HEK293 (cell line): ENCODE data around the gene DPM2.
A peak's percentile ranks its signal among the peaks of the same experiment; 100 is the strongest.

Experiments
- CTCF ChIA-PET: fragments of 350-600 bp; formaldehyde crosslinking; extraction: SDS; loops from one replicate; lab custom pipeline; 2021; ENCODE audit warnings: antibody characterized with exemption; lab: Yijun Ruan, JAX
- POLR2A ChIA-PET: fragments of 300-600 bp; formaldehyde crosslinking; extraction: SDS; loops from one replicate; lab custom pipeline; 2020; ENCODE audit warnings: antibody characterized with exemption, inconsistent platforms; lab: Yijun Ruan, JAX
- H3K27ac ChIP-seq: fragments of 200-500 bp; sonication (Bioruptor generic); 2 replicates; pipeline ENCODE4 v1.5.1; 2014; ENCODE audit warnings: low read depth, low read length, control low read depth, inconsistent platforms; ENCODE audit errors: extremely low read depth
- H3K36me3 ChIP-seq, 2 experiments: fragments of 200-500 bp in 1 of 2; sonication (Bioruptor generic) in 1 of 2; 1 replicate in 1 of 2; 2 replicates in 1 of 2; pipeline ENCODE4 v1.5.1; 2014 to 2017; ENCODE audit warnings: inconsistent platforms in 2 of 2, low read length in 2 of 2; ENCODE audit not compliant: control insufficient read depth in 2 of 2, insufficient read depth in 1 of 2
- H3K4me1 ChIP-seq: fragments of 200-500 bp; sonication (Bioruptor generic); 2 replicates; pipeline ENCODE4 v1.5.1; 2014; ENCODE audit warnings: mild to moderate bottlenecking, low read length, inconsistent platforms; ENCODE audit not compliant: control insufficient read depth, insufficient read depth
- H3K4me3 ChIP-seq: 2 replicates; pipeline ENCODE4 v1.5.1; 2011; ENCODE audit warnings: low read depth, mild to moderate bottlenecking, control low read depth, low read length, moderate library complexity
- H3K9me3 ChIP-seq: fragments of 200-500 bp; sonication (Bioruptor generic); 2 replicates; pipeline ENCODE4 v1.5.1; 2014; ENCODE audit warnings: low read depth, low read length, inconsistent platforms; ENCODE audit not compliant: control insufficient read depth, insufficient read depth
- AEBP2 ChIP-seq: fragments of 450-650 bp; formaldehyde crosslinking; IDR thresholded peaks from 2 replicates; pipeline ENCODE4 v1.5.1; 2016; ENCODE audit warnings: missing biosample characterization, missing genetic modification characterization, borderline replicate concordance
- BCL11B ChIP-seq: fragments of 450-650 bp; formaldehyde crosslinking; IDR thresholded peaks from 2 replicates; pipeline ENCODE4 v1.5.1; 2016; ENCODE audit warnings: low read depth, missing biosample characterization, missing genetic modification characterization
- CTCF ChIP-seq: fragments of 450-650 bp; formaldehyde crosslinking; IDR thresholded peaks from 2 replicates; pipeline ENCODE4 v1.5.1; 2016; ENCODE audit warnings: missing biosample characterization, missing genetic modification characterization
- GLIS2 ChIP-seq: fragments of 450-650 bp; formaldehyde crosslinking; IDR thresholded peaks from 2 replicates; pipeline ENCODE4 v1.5.1; 2016; ENCODE audit warnings: missing biosample characterization, missing genetic modification characterization
- HOXD13 ChIP-seq: sonication (generic); formaldehyde crosslinking; IDR thresholded peaks from 2 replicates; pipeline ENCODE4 v1.8.0; 2022; ENCODE audit warnings: missing genetic modification reagents, borderline replicate concordance
- KLF1 ChIP-seq: fragments of 450-650 bp; formaldehyde crosslinking; IDR thresholded peaks from 2 replicates; pipeline ENCODE4 v1.5.1; 2016; ENCODE audit warnings: missing biosample characterization, missing genetic modification characterization
- SP2 ChIP-seq: fragments of 450-650 bp; formaldehyde crosslinking; IDR thresholded peaks from 2 replicates; pipeline ENCODE4 v1.5.1; 2016; ENCODE audit warnings: missing biosample characterization, missing genetic modification characterization
- SP3 ChIP-seq: fragments of 450-650 bp; formaldehyde crosslinking; IDR thresholded peaks from 2 replicates; pipeline ENCODE4 v1.5.1; 2016; ENCODE audit warnings: missing biosample characterization, missing genetic modification characterization
- ZBTB11 ChIP-seq: fragments of 450-650 bp; formaldehyde crosslinking; conservative IDR thresholded peaks from 2 replicates; pipeline ENCODE4 v1.5.1; 2016; ENCODE audit warnings: low read depth, missing biosample characterization, missing genetic modification characterization
- ZBTB17 ChIP-seq: fragments of 450-650 bp; formaldehyde crosslinking; IDR thresholded peaks from 2 replicates; pipeline ENCODE4 v1.5.1; 2016; ENCODE audit warnings: missing biosample characterization, missing genetic modification characterization
- ZBTB20 ChIP-seq: fragments of 450-650 bp; formaldehyde crosslinking; IDR thresholded peaks from 2 replicates; pipeline ENCODE4 v1.5.1; 2016; ENCODE audit warnings: missing biosample characterization, missing genetic modification characterization
- ZBTB48 ChIP-seq: fragments of 450-650 bp; formaldehyde crosslinking; IDR thresholded peaks from 2 replicates; pipeline ENCODE4 v1.5.1; 2016; ENCODE audit warnings: missing biosample characterization, missing genetic modification characterization
- ZNF138 ChIP-seq: fragments of 450-650 bp; formaldehyde crosslinking; IDR thresholded peaks from 2 replicates; pipeline ENCODE4 v1.5.1; 2016; ENCODE audit warnings: missing biosample characterization, missing genetic modification characterization, borderline replicate concordance
- ZNF146 ChIP-seq: fragments of 450-650 bp; formaldehyde crosslinking; IDR thresholded peaks from 2 replicates; pipeline ENCODE4 v1.5.1; 2016; ENCODE audit warnings: missing biosample characterization, missing genetic modification characterization
- ZNF155 ChIP-seq: fragments of 450-650 bp; formaldehyde crosslinking; IDR thresholded peaks from 2 replicates; pipeline ENCODE4 v1.5.1; 2016; ENCODE audit warnings: missing biosample characterization, missing genetic modification characterization
- ZNF157 ChIP-seq: fragments of 450-650 bp; formaldehyde crosslinking; IDR thresholded peaks from 2 replicates; pipeline ENCODE4 v1.5.1; 2016; ENCODE audit warnings: missing biosample characterization, missing genetic modification characterization
- ZNF2 ChIP-seq: fragments of 450-650 bp; formaldehyde crosslinking; IDR thresholded peaks from 2 replicates; pipeline ENCODE4 v1.5.1; 2016; ENCODE audit warnings: missing biosample characterization, missing genetic modification characterization
- ZNF202 ChIP-seq: fragments of 450-650 bp; formaldehyde crosslinking; IDR thresholded peaks from 2 replicates; pipeline ENCODE4 v1.5.1; 2016; ENCODE audit warnings: missing biosample characterization, missing genetic modification characterization, borderline replicate concordance
- ZNF324 ChIP-seq: fragments of 450-650 bp; formaldehyde crosslinking; IDR thresholded peaks from 2 replicates; pipeline ENCODE4 v1.5.1; 2016; ENCODE audit warnings: missing biosample characterization, missing genetic modification characterization
- ZNF416 ChIP-seq: fragments of 450-650 bp; formaldehyde crosslinking; IDR thresholded peaks from 2 replicates; pipeline ENCODE4 v1.5.1; 2016; ENCODE audit warnings: missing biosample characterization, missing genetic modification characterization
- ZNF473 ChIP-seq: fragments of 450-650 bp; formaldehyde crosslinking; IDR thresholded peaks from 2 replicates; pipeline ENCODE4 v1.5.1; 2017; ENCODE audit warnings: missing biosample characterization, missing genetic modification characterization
- ZNF514 ChIP-seq: fragments of 450-650 bp; formaldehyde crosslinking; IDR thresholded peaks from 2 replicates; pipeline ENCODE4 v1.5.1; 2016; ENCODE audit warnings: missing biosample characterization, missing genetic modification characterization
- ZNF549 ChIP-seq: fragments of 450-650 bp; IDR thresholded peaks from 2 replicates; pipeline ENCODE4 v1.5.1; 2018; ENCODE audit warnings: missing biosample characterization, missing genetic modification characterization, mild to moderate bottlenecking, inconsistent platforms, moderate library complexity
- ZNF623 ChIP-seq: fragments of 450-650 bp; formaldehyde crosslinking; IDR thresholded peaks from 2 replicates; pipeline ENCODE4 v1.5.1; 2016; ENCODE audit warnings: missing biosample characterization, missing genetic modification characterization
- ZNF792 ChIP-seq: fragments of 450-650 bp; formaldehyde crosslinking; IDR thresholded peaks from 2 replicates; pipeline ENCODE4 v1.5.1; 2016; ENCODE audit warnings: missing biosample characterization, missing genetic modification characterization

The DPM2 gene

GRCh38 chr9:127918183-127919107 is 19.2 kb downstream of the DPM2 start (continued):
- peak; percentile 41; the same call in 1 of the 2 replicates for TF ChIP-seq KLF1
- TF ChIP-seq ZNF416 (tag by site-specific recombination) = no peak
- no peak for TF ChIP-seq ZBTB48 (tag by site-specific recombination)
- TF ChIP-seq ZNF155 (tag by site-specific recombination) = no peak
- peak; percentile 75 for TF ChIP-seq ZBTB20 (tag by site-specific recombination)
- no peak for TF ChIP-seq ZNF202 (tag by site-specific recombination)
- peak; percentile 37; the same call in 1 of the 2 replicates for TF ChIP-seq CTCF
- no peak for TF ChIP-seq ZNF157

GRCh38 chr9:127917603-127918002 is 20.1 kb downstream of the DPM2 start:
- H3K9me3 ChIP-seq = no peaks in the 10 kb centered on the region
- TF ChIP-seq AEBP2 (tag by site-specific recombination) (no peak), ZNF146 (tag by site-specific recombination) (no peak), BCL11B (tag by site-specific recombination) (no peak), ZNF2 (tag by site-specific recombination) (no peak), ZNF473 (tag by site-specific recombination) (no peak), ZNF324 (tag by site-specific recombination) (no peak)
- TF ChIP-seq, all 188 proteins: peak for 0
- Histone ChIP-seq H3K27ac (no peak overlapping the region), H3K36me3 (peaks cover 0 to 9% of the 10 kb centered on the region in 2 experiments; a peak in 1 of 3 replicates), H3K4me1 (peaks cover 3% of the 10 kb centered on the region; the same call in 1 of the 2 replicates), H3K4me3 (no peak overlapping the region)
- ChIA-PET POLR2A (interaction anchor here (0.9 to 1.8 kb wide), 7 partner anchors 10 to 183 kb away, joined by 3 to 9 read pairs (median 4); partner anchors contain the start of genes PIP5KL1 and ST6GALNAC6), CTCF (interaction anchor here (0.6 to 8.1 kb wide), 8 partner anchors 48 to 497 kb away, joined by 3 to 46 read pairs (median 4); no protein-coding TSS in a partner anchor)

- Histone ChIP-seq H3K4me1 (peaks cover 3% of the 10 kb centered on the region; the same call in 1 of the 2 replicates), H3K27ac (no peak within 1 kb of the TSS)
- TF ChIP-seq ZBTB17 (tag by site-specific recombination) (peak; percentile 66), ZNF514 (no peak), ZBTB11 (tag by site-specific recombination) (no peak), SP2 (tag by site-specific recombination) (peak; percentile 40; the same call in 1 of the 2 replicates), ZNF623 (tag by site-specific recombination) (no peak), GLIS2 (tag by site-specific recombination) (peak; percentile 54), SP3 (tag by site-specific recombination) (peak; percentile 13; the same call in 1 of the 2 replicates), ZNF792 (tag by site-specific recombination) (no peak), ZNF549 (no peak), ZNF138 (no peak), HOXD13 (no peak)
Observed at GRCh38 chr9:127916720-127917581, 20.7 kb downstream of the DPM2 start, which contains the start of gene ST6GALNAC4. Gene ST6GALNAC4 (minus strand): TSS chr9:127917041. CDS start chr9:127916419, 622 bp downstream.

More at GRCh38 chr9:127916720-127917581, 20.7 kb downstream of the DPM2 start, which contains the start of gene ST6GALNAC4:
- Histone ChIP-seq H3K9me3 (no peaks in the 10 kb centered on the region), H3K36me3 (peaks cover 0 to 16% of the 10 kb centered on the region in 2 experiments; a peak in 1 of 3 replicates), H3K4me3 (peak within 1 kb of the TSS; percentile 43)
- CTCF ChIA-PET = interaction anchor here (0.6 to 8.1 kb wide), 8 partner anchors 47 to 327 kb away, joined by 3 to 46 read pairs (median 3); partner anchors contain the start of gene TOR2A
- POLR2A ChIA-PET = interaction anchor here (0.5 to 1.8 kb wide), 12 partner anchors 10 to 1417 kb away, joined by 3 to 9 read pairs (median 4); partner anchors contain the start of genes PIP5KL1 and ST6GALNAC6
